ENCODE data around the gene LRIG1.

LRIG1 gene

DNA sequence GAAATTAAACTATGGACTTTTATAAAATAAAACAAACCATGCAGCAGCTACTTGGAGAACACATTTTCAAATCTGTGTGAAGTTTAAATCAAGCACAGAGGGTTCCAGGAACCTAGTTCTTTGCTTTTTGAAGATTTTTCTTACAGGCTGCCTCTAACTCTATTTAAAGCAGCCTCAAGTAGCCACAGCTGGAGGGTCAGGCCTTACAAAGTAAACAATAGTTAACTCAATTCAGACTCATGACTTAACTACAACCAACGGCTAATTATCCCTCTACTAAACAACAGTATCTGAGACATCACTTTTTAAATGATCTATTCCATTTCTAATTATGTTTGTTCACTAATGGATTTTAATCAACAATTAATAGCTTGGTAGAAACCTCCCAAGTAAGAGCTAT lies 9.8 kb downstream of the LRIG1 start:
- no peak for DNase-seq

DNA sequence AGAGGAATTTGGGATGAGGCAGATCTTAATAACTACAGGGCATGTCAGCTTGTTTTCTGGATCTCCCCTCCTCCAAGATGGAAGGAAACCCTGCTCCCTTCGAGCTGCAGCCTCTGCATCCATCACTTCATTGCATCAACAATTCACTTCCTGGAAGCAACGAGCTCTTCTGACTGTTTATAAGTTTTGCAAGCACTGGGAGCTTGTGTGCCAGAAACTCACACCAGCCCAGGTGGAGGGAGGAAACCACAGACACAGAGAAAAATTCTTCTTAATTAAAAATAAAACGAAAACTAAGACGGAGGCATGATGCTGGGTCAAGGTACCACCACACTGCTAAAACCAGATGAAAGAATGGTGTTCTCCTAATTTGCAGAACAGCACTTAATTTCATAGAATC lies 10.6 kb downstream of the LRIG1 start:
- no peak for DNase-seq

GRCh38 chr3:66489581-66489980 lies 11.2 kb downstream of the LRIG1 start:
- no peak for DNase-seq

GRCh38 chr3:66489115-66489514 lies 11.7 kb downstream of the LRIG1 start:
- DNase-seq, result no peak

DNA sequence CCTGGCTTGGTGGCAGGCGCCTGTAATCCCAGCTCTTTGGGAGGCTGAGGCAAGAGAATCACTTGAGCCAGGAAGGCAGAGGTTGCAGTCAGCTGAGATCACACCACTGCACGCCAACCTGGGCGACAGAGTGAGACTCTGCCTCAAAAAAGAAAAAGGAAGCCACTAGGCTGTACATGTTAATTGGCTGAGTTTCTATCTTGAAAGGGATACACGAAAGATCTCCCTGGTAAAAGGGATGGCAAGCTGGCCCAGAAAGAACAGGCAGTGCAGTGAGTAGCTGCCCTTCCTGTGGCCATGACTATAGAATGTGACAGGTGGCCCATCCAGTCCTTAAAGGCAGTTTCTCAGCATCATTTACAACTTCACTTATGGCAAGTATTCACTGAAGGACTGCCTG lies 12.3 kb downstream of the LRIG1 start:
- DNase-seq, result no peak

GRCh38 chr3:66487465-66487864 lies 13.4 kb downstream of the LRIG1 start:
- no peak for DNase-seq

- no peak for DNase-seq
Measured at GRCh38 chr3:66486646-66487045, 14.2 kb downstream of the LRIG1 start.

DNA sequence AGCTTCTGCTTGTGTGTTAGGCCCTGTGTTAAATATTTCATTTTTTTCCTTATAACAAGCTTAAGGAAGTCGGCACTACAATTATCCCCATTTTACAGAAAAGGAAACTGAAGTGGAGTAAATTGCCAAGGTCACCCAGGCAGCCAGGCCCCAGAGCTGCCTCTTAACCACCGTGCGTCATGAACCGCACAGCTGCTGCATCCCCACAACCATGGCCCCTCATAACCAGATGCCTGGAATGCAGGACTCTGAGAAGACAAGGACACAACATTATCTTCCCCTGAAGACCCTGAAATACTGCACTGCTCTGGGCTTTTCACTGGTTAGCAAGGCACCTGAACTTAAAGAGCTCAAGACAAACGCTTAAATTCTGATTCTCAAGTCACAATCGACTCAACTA lies 14.6 kb downstream of the LRIG1 start:
- DNase-seq, result no peak

DNA sequence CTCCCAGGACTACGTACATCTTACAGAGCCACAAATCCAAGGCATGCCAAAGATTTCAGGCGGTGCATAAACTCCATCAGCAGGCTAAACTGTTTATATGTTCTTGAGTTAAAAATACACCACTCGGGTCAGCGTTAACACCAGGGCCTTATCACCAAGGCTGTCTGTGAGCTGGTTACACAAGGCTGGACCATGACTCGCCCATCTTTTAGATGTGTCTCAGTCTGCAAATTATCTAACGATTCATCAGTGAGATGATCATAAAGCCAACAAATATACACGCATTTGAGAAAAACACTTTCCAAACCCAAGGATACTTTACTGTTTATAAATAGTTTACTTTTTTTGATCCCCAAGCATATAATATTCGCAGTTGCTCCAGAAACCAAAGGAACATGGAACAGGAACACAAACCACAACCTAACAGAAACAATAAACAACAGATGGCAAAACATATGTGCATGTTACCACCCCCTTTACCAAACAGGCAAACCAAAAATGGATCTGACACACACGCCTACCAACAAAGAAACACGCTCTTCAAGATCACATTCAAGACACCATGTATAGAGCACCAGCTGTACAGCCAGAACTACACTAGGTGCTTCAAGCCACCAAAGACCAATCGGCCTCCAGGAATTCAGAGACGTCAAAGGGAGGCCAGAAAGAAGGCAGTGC lies 15.4 kb downstream of the LRIG1 start:
- no peak for DNase-seq

GRCh38 chr3:66484106-66484844 lies 16.5 kb downstream of the LRIG1 start:
- no peak for DNase-seq

GRCh38 chr3:66483409-66483906 lies 17.4 kb downstream of the LRIG1 start:
- DNase-seq, result peak in 32 of 51 donors; percentile 12 to 89 (median 54)

DNA sequence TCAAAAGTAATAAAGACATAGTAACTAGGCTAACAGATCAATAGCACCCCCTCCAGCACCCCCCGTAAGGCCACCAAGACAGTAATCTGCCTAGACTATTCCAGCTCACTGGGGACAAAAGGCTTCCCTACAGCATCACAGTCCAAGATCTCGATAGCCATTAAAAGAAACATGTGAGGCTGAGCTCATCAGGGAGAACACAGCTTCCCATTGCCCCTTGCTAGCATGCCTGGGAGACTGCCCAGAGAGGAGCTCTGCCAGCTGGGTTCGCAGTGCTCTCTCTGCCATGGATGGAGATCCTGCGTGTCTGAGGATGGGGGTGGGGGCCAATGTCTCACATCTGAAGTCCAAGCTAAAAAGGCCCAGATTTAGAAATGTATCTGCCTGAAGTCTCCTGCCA lies 17.8 kb downstream of the LRIG1 start:
- peak; percentile 15 to 96 (median 85) for DNase-seq

- peak in 13 of 51 donors; percentile 6 to 40 (median 15) for DNase-seq
Measured at GRCh38 chr3:66482018-66482404, 18.8 kb downstream of the LRIG1 start.

GRCh38 chr3:66481071-66482017 lies 19.5 kb downstream of the LRIG1 start:
- no peak for DNase-seq

DNA sequence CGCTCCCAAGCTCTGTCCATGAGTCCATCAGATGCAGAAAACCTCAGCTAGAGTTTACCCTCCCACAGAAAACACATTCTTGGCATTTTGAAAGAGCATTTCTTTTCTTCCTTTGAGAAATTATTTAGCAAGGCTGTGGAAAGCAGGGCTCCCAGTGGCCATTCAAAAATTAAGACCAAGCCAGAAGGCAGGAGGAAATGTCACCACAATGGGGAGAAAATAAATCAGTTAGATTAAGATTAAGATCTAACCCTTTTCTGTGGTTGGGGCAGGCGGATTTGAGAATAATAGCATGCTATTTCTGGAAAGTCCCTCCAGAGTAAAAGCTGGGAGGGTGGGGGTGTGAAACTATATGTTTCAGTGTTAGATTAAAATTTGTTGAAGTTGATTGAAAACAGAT lies 20.2 kb downstream of the LRIG1 start:
- no peak for DNase-seq

GRCh38 chr3:66479532-66479947 lies 21.3 kb downstream of the LRIG1 start:
- no peak for DNase-seq

DNA sequence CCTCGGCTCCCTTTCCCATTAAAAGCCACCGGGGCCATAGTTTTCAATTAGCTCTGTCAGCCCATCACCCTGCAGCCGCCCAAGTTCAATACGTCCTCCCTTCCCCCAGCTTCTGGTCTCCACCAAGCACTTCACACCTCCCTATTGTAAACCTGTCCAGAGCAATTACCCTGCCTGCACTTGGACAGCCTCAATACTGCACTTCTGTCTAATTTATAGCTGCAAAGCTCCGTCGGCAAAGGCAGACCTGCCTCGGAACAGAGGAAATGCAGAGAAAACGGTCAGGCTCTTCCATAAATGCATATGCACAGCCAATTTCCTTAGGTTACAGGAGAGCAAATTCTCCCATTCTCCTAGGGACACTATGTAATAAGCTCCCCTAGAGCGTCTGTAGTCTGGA lies 21.9 kb downstream of the LRIG1 start:
- no peak for DNase-seq

- DNase-seq, result no peak
Measured at GRCh38 chr3:66477856-66478255, 23.0 kb downstream of the LRIG1 start.

- no peak for DNase-seq
Measured at GRCh38 chr3:66476852-66477381, 23.9 kb downstream of the LRIG1 start.

DNA sequence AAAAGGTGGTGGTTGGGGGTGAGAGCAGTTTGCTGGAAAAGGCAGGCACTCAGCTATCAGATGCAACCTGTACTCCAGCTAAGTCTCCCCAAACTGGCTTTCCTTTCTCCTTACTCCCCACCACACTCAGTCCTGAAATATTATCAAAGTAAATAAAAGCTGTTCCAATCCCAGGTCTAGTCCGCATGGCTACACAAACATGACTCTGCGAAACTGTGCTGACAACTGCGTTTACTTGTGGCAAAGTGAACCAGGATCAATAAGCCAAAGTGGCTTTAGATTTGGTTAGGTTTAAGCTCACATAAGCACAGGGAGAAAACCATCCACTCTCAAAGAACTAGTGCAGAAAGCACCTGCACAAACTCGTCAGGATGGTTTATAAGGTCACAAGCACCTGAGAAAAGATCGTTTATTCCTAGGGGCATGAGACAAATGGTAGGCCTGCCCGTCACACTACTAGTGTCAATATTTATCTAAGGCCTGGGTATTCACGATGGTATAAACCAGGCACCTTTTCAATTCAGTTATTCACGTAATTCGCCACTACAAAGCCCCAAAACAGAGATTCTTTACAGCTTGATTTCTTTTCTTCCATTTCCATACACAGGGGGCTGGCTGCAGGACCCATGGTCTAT lies 25.3 kb downstream of the LRIG1 start:
- no peak for DNase-seq

- DNase-seq, result no peak
Measured at GRCh38 chr3:66473692-66474091, 27.1 kb downstream of the LRIG1 start.

Data from hypothalamus (tissue), 51 donors.